GM21737 (cell line): ENCODE data around the gene EIF2S1.
"Not testable (repeated sequence)": the region's sequence is repeated elsewhere in the genome, so short reads cannot be mapped to it uniquely, and the experiment has no call there.

Source experiments
- ATAC-seq: cut with Tn5 transposase; IDR thresholded peaks from one replicate; pipeline ENCODE4 v1.9.1; 2021; ENCODE audit warnings: mild to moderate bottlenecking, moderate library complexity; ENCODE audit not compliant: unreplicated experiment

The EIF2S1 gene

DNA sequence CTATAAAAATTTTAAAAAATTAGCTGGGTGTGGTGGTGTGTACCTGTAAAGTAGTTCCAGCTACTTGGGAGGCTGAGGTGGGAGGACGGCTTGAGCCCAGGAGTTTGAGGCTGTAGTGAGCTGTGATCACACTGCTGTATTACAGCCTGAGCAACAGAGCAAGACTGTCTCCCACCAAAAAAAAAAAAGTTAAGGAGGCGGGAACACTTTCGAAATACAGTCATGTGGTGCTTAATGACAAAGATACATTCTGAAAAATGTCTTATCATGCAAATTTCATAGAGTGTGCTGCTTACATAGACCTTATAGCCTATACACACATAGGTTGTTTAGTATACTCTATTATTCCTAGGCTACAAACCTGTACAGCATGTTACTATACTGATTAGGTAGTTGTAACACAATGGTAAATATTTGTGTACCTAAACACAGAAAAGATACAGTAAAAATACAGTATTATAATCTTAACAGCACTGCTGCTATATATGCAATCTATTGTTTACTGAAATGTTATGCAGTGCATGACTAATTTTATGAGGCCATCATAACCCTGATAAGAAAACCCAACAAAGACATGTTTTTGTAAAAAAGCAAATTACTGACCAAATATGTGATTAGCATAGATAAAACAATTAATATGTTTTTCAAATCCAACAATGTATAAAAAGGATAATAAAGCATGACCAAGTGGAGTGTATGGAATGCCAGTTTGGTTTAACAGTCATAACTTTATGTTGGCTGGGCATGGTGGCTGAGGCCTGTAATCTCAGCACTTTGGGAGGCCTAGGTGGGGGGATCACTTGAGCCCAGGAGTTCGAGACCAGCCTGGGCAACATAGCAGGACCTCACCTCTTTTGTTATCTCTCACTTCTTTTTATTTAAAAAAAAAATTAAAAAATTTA lies 11.4 kb downstream of the EIF2S1 start:
- no peak for ATAC-seq

- ATAC-seq, result no peak
These were observed 12.7 kb downstream of the EIF2S1 start for GRCh38 chr14:67372833-67373232.

GRCh38 chr14:67373347-67373746 lies 13.2 kb downstream of the EIF2S1 start:
- ATAC-seq, result no peak

DNA sequence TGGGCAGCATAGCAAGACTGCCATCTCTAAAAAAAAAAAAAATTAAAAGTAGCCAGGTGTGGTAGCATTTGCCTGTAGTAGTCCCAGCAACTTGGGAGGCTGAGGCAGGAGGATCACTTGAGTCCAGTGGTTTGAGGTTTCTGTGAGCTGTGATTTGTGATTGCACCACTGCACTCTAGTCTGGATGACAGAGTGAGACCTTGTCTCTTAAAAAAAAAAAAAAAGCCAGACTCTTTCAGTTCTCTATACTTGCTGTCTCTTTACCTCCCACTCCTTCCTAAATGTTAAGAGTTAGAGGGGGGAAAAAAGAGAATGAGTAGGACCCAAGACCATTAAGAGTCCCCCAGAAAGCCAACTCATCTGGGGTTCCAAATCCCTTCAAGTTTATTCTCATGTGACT lies 17.8 kb downstream of the EIF2S1 start:
- no peak for ATAC-seq

- ATAC-seq, result no peak
These were observed 25.0 kb downstream of the EIF2S1 start for GRCh38 chr14:67385120-67385519.

- no peak for ATAC-seq
These were observed 25.5 kb downstream of the EIF2S1 start for GRCh38 chr14:67385618-67386017.

- ATAC-seq, result no peak
These were observed 27.1 kb downstream of the EIF2S1 start for GRCh38 chr14:67387195-67387594.

- ATAC-seq, result no peak
These were observed 29.1 kb downstream of the EIF2S1 start for GRCh38 chr14:67389275-67389674.

DNA sequence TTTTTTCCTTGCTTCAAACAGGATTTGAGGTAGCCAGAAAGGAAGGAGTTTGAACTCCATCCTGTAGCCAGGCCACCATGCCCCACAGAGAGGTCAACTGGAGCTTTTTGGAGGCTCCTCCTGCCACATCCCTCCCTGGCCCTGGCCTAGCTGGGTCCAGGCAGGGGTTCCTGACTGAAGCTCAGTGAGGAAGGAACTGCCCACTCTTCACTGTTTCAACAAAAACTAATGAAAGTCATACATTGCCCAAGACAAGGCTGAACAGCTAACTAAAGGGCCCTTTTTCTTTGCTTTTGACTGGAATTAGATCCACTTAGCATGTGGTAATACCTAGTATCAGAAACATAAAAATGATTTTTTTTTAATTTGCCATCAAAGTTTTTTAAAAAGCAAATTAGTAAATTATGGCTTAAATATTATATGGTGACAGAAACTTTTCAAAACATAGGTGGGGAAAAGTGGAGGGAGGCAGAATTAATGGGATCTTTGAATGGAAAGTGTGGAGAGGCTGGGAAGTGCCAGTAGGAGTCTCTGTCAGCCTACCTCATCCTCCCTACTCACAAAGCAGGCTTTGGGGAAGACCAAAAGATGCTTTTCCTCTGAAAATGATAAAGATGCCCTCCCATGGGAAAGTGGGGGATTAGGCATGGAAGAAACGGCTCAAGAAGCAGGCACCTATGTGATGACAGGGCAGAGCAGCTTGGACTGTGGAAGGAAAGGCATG lies 29.8 kb downstream of the EIF2S1 start:
- no peak for ATAC-seq

DNA sequence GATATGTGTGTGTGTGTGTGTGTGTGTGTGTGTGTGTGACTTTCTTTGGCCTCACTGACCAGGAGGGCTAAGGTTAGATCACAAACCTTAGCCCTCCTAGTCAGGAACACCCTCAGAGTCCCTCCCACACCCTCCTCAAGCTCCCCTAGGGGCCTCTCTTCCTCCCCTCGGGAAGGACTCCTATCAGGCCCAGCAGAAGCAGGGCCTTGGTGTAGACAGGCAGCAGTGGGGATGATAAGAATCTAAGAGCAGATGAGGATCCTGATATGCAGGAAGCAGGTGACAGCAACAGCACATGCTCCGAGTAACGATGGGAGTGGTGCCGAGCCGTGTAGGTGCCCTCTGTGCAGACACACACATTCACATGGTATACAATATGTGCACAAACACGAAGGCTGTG lies 31.1 kb downstream of the EIF2S1 start:
- ATAC-seq, result no peak

GRCh38 chr14:67392123-67392522 lies 32.0 kb downstream of the EIF2S1 start:
- no peak for ATAC-seq

DNA sequence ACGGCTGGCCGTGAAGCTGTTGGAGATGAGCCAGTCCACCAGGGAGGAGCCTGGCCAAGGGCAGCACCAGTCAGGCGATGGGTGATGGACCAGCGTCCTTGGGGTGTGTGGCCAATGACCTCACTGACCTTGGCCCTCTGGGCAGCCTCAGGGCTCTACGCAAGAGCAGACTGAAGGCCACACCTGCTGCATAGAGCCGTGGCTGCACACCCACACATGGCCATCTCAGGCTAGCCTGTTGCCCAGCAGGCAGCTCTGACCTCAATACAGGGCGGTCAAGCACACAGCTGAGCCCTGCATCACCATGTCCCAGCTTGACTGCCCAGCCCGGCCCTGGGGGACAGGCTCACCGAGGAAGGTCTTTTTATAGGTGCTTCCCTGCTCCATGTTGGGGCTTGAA lies 32.7 kb downstream of the EIF2S1 start:
- no peak for ATAC-seq

DNA sequence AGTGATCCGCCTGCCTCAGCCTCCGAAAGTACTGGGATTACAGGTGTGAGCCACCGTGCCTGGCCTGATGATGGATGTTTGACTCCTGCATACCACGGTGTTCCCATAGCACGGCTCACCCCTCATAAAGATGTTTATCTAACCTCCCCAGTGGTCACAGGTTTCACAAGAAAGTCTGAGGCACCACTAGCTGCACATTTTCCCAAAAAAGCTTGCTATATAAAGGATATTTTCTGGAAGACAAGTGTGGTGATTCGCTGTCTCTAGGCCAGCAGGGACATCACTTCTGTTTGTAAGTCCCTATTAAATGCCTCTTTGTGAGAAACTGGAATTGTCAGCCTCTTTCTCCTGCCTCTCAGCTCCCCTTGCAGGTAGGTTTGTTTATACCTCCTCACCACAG lies 33.6 kb downstream of the EIF2S1 start:
- ATAC-seq, result no peak

DNA sequence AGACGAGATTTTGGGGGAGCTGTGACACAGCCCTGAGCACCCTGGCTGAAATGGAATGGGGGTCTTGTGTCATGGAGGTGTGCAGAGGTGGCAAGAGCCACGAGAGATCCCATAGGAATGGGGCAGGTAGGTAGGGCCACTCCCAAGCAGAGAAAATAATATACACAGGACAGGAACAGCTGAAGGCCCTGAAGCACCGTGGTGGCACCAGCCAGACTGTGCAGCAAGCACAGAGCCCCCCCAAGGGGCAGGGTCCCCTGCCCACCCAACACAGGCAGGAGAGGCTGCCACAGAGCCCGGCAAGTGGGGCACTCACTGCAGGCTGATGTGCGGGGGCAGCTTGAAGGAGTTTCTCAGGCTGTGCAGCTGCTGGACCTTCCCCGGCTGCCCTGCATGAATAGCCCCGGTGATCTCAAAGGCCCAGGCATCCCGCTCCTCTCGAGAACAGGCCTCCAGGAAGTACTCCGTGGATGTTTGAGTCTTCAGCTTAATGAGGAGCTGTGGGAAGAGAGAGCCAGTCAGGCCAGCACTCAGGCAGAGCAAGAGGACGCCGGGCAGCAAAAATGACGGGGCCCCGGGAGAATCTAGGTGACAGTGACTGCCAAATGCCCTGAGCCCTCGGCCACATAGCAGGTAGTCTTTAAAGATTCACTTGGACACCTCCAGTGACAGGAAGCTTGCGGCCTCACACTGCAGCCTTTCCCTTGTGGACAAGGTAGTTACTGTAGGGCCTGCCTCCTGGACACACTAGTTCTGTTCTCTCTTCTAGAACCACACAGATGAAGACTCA lies 35.2 kb downstream of the EIF2S1 start:
- ATAC-seq, result no peak

DNA sequence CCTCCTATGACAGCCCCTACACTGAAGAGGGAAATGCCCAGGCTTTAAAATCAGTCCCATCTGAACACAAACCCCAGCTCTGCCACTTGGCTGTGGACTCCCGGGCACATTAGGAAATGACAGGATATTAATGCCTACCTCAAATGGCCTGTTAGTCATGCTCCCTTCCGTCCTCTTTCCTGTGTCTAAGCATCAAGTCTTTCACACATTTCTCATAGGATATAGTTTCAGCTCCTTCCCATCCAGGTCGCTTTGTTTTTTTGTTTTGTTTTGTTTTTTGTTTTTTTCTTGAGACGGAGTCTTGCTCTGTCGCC lies 35.7 kb downstream of the EIF2S1 start:
- ATAC-seq, result no peak

DNA sequence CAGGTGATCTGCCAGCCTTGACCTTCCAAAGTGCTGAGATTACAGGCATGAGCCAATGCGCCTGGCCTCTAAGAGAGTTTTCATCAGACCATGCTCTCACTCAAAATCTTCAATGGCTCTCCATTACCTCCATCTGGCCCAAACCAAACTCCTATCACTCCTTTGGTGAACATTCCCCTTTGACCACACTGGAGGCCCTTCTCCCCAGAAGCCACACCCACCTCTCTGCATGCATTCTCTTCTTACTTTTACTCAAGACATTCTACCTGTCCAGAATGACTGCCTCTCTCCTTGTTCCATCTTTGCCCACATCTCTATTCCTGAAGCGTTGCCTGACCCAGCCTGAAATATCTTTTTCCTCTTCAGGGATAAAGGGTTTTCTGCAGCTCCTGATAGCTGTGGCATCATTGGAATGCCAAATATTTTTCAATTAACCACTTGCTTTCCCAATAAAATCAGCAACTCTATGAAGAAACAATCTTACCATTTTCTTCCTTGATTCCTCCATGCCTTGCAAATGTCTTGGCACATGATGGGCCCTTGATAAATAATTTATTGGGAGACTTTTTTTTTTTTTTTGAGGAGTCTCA lies 36.3 kb downstream of the EIF2S1 start:
- no peak for ATAC-seq

- no peak for ATAC-seq
These were observed 37.4 kb downstream of the EIF2S1 start for GRCh38 chr14:67397536-67397935.

DNA sequence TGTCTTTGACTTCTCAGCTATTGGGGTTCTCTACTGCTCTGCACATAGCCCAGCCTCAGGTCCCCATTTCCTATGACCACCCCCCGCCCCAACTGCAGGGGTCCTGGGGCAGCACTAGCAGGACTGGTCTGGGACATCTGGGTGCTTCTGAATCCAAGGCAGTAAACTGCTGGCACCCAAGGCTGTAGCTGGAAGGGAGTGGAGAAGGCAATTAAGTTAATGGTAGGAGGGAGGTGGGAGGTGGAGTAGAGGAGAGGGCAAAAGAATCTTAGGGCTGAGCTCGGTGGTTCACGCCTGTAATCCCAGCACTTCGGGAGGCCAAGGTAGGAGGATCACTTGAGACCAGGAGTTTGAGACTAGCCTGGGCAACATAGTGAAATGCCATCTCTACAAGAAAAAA lies 40.3 kb downstream of the EIF2S1 start:
- no peak for ATAC-seq

GRCh38 chr14:67405771-67406170 lies 45.6 kb downstream of the EIF2S1 start:
- no peak for ATAC-seq

DNA sequence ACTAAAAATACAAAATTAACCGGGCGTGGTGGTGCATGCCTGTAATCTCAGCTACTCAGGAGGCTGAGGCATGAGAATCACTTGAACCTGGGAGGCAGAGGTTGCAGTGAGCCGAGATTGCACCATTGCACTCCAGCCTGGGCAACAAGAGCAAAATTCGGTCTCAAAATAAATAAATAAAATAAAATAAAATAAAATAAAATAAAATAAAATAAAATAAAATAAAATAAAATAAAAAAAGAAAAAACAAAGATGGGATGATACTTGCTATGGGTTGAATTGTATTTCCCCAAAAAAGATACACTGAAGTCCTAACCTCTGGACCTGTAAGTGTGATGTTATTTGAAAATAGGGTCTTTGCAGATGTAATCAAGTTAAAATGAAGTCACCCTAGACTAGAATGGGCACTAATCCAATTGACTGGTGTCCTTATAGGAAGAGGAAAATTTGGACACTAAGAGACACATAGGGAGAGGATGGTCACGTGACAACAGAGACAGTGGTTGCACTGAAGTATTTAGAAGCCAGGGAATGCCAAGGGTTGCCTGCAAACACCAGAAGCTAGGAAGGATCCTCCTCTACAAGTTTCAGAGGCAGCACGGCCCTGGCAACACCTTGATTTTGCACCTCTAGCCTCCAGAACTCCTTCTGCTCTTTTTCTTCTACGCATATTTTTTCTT lies 48.1 kb downstream of the EIF2S1 start:
- not testable (repeated sequence) for ATAC-seq

DNA sequence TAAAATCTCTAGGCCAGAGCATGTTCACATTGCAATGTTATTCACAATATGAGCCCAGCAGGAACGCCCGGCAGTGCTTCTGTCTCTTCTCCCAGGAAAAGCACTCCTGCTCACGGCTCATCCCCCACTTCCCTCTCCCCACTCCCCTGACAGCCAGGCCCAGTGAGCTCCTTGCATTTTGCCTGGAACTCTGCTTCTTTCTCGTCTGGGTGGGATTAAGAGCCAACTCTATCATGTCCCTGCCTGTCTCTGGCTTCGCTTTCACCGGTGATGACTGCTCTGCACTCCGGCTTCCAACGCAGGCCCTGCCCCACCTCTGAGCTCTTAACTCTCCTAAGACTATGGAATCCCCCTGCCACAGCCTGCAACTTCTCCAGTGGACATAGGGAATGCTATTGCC lies 49.3 kb downstream of the EIF2S1 start:
- ATAC-seq, result no peak
